ENCODE data around the gene CA4. TPM values are rescaled to one million over a fixed set of nuclear protein-coding genes. Genes with fewer than 3 reads are reported as not detected.

CA4 gene
- total RNA-seq, 2 experiments from 2014 or later = not detected

DNA sequence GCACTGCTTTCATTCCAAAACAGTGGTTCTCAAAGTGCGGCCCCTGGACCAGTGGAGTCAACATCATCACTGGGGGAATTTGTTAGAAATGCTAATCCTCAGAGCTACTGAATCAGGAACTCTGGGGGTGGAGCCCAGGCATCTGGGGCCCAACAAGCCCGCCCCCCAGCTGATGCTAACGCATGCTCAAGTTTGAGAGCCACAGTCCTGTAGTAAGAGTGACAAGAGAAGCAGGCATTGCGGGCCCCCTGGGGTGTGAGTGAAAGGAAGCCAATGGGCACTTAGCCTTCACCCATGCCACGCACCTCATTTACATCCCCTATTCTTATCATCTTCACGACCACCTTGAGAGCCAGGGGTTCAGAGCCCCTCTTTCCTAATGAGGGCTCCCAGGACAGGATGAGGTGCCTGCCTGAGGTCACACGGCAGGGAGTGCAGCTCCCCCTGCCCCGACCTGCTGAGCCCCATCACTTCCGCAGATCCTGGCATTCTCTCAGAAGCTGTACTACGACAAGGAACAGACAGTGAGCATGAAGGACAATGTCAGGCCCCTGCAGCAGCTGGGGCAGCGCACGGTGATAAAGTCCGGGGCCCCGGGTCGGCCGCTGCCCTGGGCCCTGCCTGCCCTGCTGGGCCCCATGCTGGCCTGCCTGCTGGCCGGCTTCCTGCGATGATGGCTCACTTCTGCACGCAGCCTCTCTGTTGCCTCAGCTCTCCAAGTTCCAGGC, 9.1 kb downstream of the CA4 start:
- Histone ChIP-seq H3K9me2 (ENCODE audit: insufficient read depth, low read length) (no peaks in the 10 kb centered on the region), H3K4me2 (ENCODE audit: low read length) (no peak overlapping the region), H3K9me3 (ENCODE audit: low read length) (no peaks in the 10 kb centered on the region), H3K27ac (ENCODE audit: low read depth, low read length, poor library complexity, severe bottlenecking) (no peak overlapping the region), H3K79me2 (ENCODE audit: insufficient read depth, low read depth, low read length) (no peaks in the 10 kb centered on the region), H2AFZ (ENCODE audit: low read length) (no peak overlapping the region), H3K4me3 (ENCODE audit: low read depth, low read length, poor library complexity, severe bottlenecking) (no peak overlapping the region), H4K20me1 (ENCODE audit: insufficient read depth, low read length) (no peaks in the 10 kb centered on the region), H3K4me1 (ENCODE audit: insufficient read depth, low read length, poor library complexity, severe bottlenecking) (no peaks in the 10 kb centered on the region), H3K36me3 (ENCODE audit: insufficient read depth, low read length) (no peaks in the 10 kb centered on the region)
- ChIA-PET POLR2A (no interaction called here), CTCF (ENCODE audit: unreplicated experiment) (no interaction called here)
- BruUV-seq (replicated peaks) = no TSS peak
- no peak for TF ChIP-seq EZH2phosphoT487 (IDR thresholded peaks at IDR 0.05; ENCODE audit: borderline replicate concordance, low read depth, low read length)
- TF ChIP-seq, protein P1, sequence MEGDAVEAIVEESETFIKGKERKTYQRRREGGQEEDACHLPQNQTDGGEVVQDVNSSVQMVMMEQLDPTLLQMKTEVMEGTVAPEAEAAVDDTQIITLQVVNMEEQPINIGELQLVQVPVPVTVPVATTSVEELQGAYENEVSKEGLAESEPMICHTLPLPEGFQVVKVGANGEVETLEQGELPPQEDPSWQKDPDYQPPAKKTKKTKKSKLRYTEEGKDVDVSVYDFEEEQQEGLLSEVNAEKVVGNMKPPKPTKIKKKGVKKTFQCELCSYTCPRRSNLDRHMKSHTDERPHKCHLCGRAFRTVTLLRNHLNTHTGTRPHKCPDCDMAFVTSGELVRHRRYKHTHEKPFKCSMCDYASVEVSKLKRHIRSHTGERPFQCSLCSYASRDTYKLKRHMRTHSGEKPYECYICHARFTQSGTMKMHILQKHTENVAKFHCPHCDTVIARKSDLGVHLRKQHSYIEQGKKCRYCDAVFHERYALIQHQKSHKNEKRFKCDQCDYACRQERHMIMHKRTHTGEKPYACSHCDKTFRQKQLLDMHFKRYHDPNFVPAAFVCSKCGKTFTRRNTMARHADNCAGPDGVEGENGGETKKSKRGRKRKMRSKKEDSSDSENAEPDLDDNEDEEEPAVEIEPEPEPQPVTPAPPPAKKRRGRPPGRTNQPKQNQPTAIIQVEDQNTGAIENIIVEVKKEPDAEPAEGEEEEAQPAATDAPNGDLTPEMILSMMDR (conservative IDR thresholded peaks at IDR 0.05; ENCODE audit: low read length) = no peak
- intact Hi-C loops (cut with micrococcal nuclease; ENCODE audit: unreplicated experiment) = no loop called here
- no peak for DNase-seq (ENCODE audit: low spot score)

DNA sequence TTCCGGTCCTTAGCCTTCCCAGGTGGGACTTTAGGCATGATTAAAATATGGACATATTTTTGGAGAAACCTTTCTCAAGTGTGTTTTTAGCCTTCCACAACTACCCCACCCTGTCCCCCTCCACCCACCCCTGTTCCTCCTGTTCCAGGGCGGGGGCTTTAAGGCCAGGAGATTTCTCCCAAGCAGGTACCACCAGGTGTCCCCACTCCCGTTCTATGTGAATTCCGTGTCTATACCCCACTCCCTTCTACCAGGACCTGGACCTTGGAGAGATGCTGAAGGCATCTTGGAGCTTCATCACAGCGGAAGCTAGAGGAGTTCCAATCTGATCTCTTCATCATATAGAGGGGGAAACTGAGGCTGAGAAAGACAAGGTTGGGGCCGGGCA, 9.7 kb downstream of the CA4 start:
- ChIA-PET CTCF (ENCODE audit: unreplicated experiment) (no interaction called here), POLR2A (no interaction called here)
- no TSS peak for BruUV-seq (replicated peaks)
- no peaks in the 10 kb centered on the region for H3K36me3 ChIP-seq (ENCODE audit: insufficient read depth, low read length)
- no peak overlapping the region for H2AFZ ChIP-seq (ENCODE audit: low read length)
- H3K9me2 ChIP-seq (ENCODE audit: insufficient read depth, low read length) = no peaks in the 10 kb centered on the region
- TF ChIP-seq, protein P1 (conservative IDR thresholded peaks at IDR 0.05; ENCODE audit: low read length) = no peak
- no peak for TF ChIP-seq EZH2phosphoT487 (IDR thresholded peaks at IDR 0.05; ENCODE audit: borderline replicate concordance, low read depth, low read length)
- no peaks in the 10 kb centered on the region for H3K9me3 ChIP-seq (ENCODE audit: low read length)
- no peak overlapping the region for H3K4me2 ChIP-seq (ENCODE audit: low read length)
- no peaks in the 10 kb centered on the region for H4K20me1 ChIP-seq (ENCODE audit: insufficient read depth, low read length)
- DNase-seq (ENCODE audit: low spot score) = no peak
- H3K27ac ChIP-seq (ENCODE audit: low read depth, low read length, poor library complexity, severe bottlenecking) = no peak overlapping the region
- H3K4me3 ChIP-seq (ENCODE audit: low read depth, low read length, poor library complexity, severe bottlenecking) = no peak overlapping the region
- no peaks in the 10 kb centered on the region for H3K79me2 ChIP-seq (ENCODE audit: insufficient read depth, low read depth, low read length)
- H3K4me1 ChIP-seq (ENCODE audit: insufficient read depth, low read length, poor library complexity, severe bottlenecking) = no peaks in the 10 kb centered on the region
- intact Hi-C loops (cut with micrococcal nuclease; ENCODE audit: unreplicated experiment) = no loop called here

GRCh38 chr17:60160829-60161501, 11.2 kb downstream of the CA4 start:
- no peak for TF ChIP-seq EZH2phosphoT487 (IDR thresholded peaks at IDR 0.05; ENCODE audit: borderline replicate concordance, low read depth, low read length)
- TF ChIP-seq, protein P1 (conservative IDR thresholded peaks at IDR 0.05; ENCODE audit: low read length) = no peak
- no peaks in the 10 kb centered on the region for H3K9me3 ChIP-seq (ENCODE audit: low read length)
- DNase-seq (ENCODE audit: low spot score) = no peak
- H3K36me3 ChIP-seq (ENCODE audit: insufficient read depth, low read length) = no peaks in the 10 kb centered on the region
- ChIA-PET POLR2A (interaction anchor here (0.5 to 1.4 kb wide), 2 partner anchors 10 to 27 kb away, joined by 3 read pairs; no protein-coding TSS in a partner anchor), CTCF (ENCODE audit: unreplicated experiment) (no interaction called here)
- H3K27ac ChIP-seq (ENCODE audit: low read depth, low read length, poor library complexity, severe bottlenecking) = no peak overlapping the region
- H3K9me2 ChIP-seq (ENCODE audit: insufficient read depth, low read length) = no peaks in the 10 kb centered on the region
- H3K4me2 ChIP-seq (ENCODE audit: low read length) = no peak overlapping the region
- BruUV-seq (replicated peaks) = no TSS peak
- H3K4me1 ChIP-seq (ENCODE audit: insufficient read depth, low read length, poor library complexity, severe bottlenecking) = no peaks in the 10 kb centered on the region
- no peaks in the 10 kb centered on the region for H3K79me2 ChIP-seq (ENCODE audit: insufficient read depth, low read depth, low read length)
- H4K20me1 ChIP-seq (ENCODE audit: insufficient read depth, low read length) = no peaks in the 10 kb centered on the region
- intact Hi-C loops (cut with micrococcal nuclease; ENCODE audit: unreplicated experiment) = no loop called here
- H3K4me3 ChIP-seq (ENCODE audit: low read depth, low read length, poor library complexity, severe bottlenecking) = no peak overlapping the region
- H2AFZ ChIP-seq (ENCODE audit: low read length) = no peak overlapping the region

Measured in OCI-LY7 (cell line).